Uterus (tissue), 4 donors: Measurements from ENCODE around the gene ACTMAP. TPM values are rescaled to one million over a fixed set of nuclear protein-coding genes. Genes with fewer than 3 reads are reported as not detected.

Experiments
- DNase-seq, 2 donors: peaks; one replicate each; pipeline ENCODE4 v3.0.0-alpha.2; 2019 to 2020
- H3K27ac ChIP-seq, 2 donors: fragments of 200-600 bp; sonication (generic); 1 replicate in 1 of 2; 2 replicates in 1 of 2; pipeline ENCODE4 v1.5.1; 2016 to 2018
- H3K27me3 ChIP-seq, 2 donors: fragments of 200-600 bp; sonication (generic); one replicate each; pipeline ENCODE4 v1.5.1; 2018 to 2019; ENCODE audit warnings: control low read depth in 1 of 2
- H3K36me3 ChIP-seq, 2 donors: fragments of 200-600 bp; sonication (generic); one replicate each; pipeline ENCODE4 v1.5.1; 2019; ENCODE audit warnings: control low read depth in 1 of 2
- H3K4me1 ChIP-seq, 2 donors: fragments of 200-600 bp; sonication (generic); one replicate each; pipeline ENCODE4 v1.5.1; 2018 to 2019; ENCODE audit warnings: control low read depth in 1 of 2
- H3K4me3 ChIP-seq, 2 donors: fragments of 200-600 bp; sonication (generic); 1 replicate in 1 of 2; 2 replicates in 1 of 2; pipeline ENCODE4 v1.5.1; 2018 to 2019; ENCODE audit warnings: mild to moderate bottlenecking in 1 of 2
- H3K9me3 ChIP-seq, 2 donors: fragments of 200-600 bp; sonication (generic); one replicate each; pipeline ENCODE4 v1.5.1; 2019; ENCODE audit warnings: control low read depth in 1 of 2
- CTCF ChIP-seq, 4 experiments: fragments of 200-600 bp in 2 of 4; fragments of 450-650 bp in 2 of 4; sonication (generic) in 2 of 4; IDR thresholded peaks; one replicate each; pipeline ENCODE4 v1.5.1; 2016 to 2019; ENCODE audit warnings: antibody characterized with exemption in 4 of 4, mild to moderate bottlenecking in 2 of 4, moderate library complexity in 1 of 4
- POLR2A ChIP-seq, 2 donors: fragments of 450-650 bp; IDR thresholded peaks; one replicate each; pipeline ENCODE4 v1.6.1; 2016; ENCODE audit warnings: antibody characterized with exemption in 2 of 2, mild to moderate bottlenecking in 1 of 2, moderate library complexity in 1 of 2
- intact Hi-C: fragments of 100-400 bp; cut with DNase I; formaldehyde crosslinking; loops from one replicate; pipeline ENCODE4 v1.15.1; 2023; ENCODE audit warnings: low total_unique reads
- small RNA-seq: library from RNA; depleted of rRNA; stranded (forward); fragments of <200 nt; gene quantifications from one replicate; pipeline ENCODE3, GENCODE V24; 2016
- total RNA-seq, 4 donors: library from RNA; depleted of rRNA in 3 of 4; stranded (reverse); fragments of >200 nt in 3 of 4; gene quantifications; one replicate each; pipeline versions ENCODE4 v1.1.0 to v1.2.4, GENCODE V29; 2014 to 2023
- donor health status: DM: yes; HTN: yes; CAD: no.

Gene ACTMAP
- total RNA-seq, 4 donors from 2014 or later = 0.48 to 6.1 TPM; not detected in 2

GRCh38 chr19:40692212-40692551 is 58.1 kb downstream of the ACTMAP start:
- no peak overlapping the region for H3K4me3 ChIP-seq
- H3K9me3 ChIP-seq = no peaks in the 10 kb centered on the region
- peak overlapping the region; percentile 88 to 94 for H3K27ac ChIP-seq
- intact Hi-C loops = no loop called here
- H3K36me3 ChIP-seq = no peaks in the 10 kb centered on the region
- no peaks in the 10 kb centered on the region for H3K27me3 ChIP-seq
- H3K4me1 ChIP-seq = peaks cover 0 to 8% of the 10 kb centered on the region in 2 donors
- no peak for DNase-seq
- TF ChIP-seq POLR2A (IDR thresholded peaks at IDR 0.05) (no peak), CTCF (IDR thresholded peaks at IDR 0.05) (no peak)

- Histone ChIP-seq H3K36me3 (no peaks in the 10 kb centered on the region), H3K4me1 (peaks cover 0 to 8% of the 10 kb centered on the region in 2 donors), H3K9me3 (no peaks in the 10 kb centered on the region), H3K27me3 (no peaks in the 10 kb centered on the region), H3K27ac (peak overlapping the region; percentile 88 to 94), H3K4me3 (peak overlapping the region in 1 of 2 donors; percentile 88)
- intact Hi-C loops = no loop called here
- TF ChIP-seq CTCF (IDR thresholded peaks at IDR 0.05) (no peak), POLR2A (IDR thresholded peaks at IDR 0.05) (no peak)
- peak; percentile 46 to 47 for DNase-seq
These were observed 58.7 kb downstream of the ACTMAP start for GRCh38 chr19:40691421-40692211.

Small RNA genes lying within 50 kb of the gene (small RNA-seq; reads per million reads assigned to genes)
- gene RNU6-195P = not detected

Other genes starting within 250 kb of the ACTMAP start
- gene SHKBP1, start 173.6 kb downstream of the ACTMAP start, total RNA-seq = 10 to 100 TPM; 15.1 to 57.4 (median 21.9) TPM
- gene LTBP4, start 149.1 kb downstream of the ACTMAP start, total RNA-seq = 1,000 to 10,000 TPM in 1 of 4 donors, 100 to 1,000 TPM in 3; 163 to 1,000 (median 501) TPM
- 10 to 100 TPM; 18.8 to 90.5 (median 44.3) TPM for gene NUMBL, start 59.8 kb downstream of the ACTMAP start, total RNA-seq
- 10 to 100 TPM in 3 of 4 donors, 1 to 10 TPM in 1; 9.7 to 51.8 (median 35.6) TPM for gene COQ8B, start 33.6 kb downstream of the ACTMAP start, total RNA-seq
- 10 to 100 TPM; 14.4 to 41.5 (median 22.8) TPM for gene ITPKC, start 33.4 kb downstream of the ACTMAP start, total RNA-seq
- gene SNRPA, start 726 bp upstream of the ACTMAP start, total RNA-seq = 10 to 100 TPM; 12.8 to 70.2 (median 19.0) TPM
- 1 to 10 TPM in 1 of 4 donors, not detected in 3; 2.8 TPM for gene MIA, start 25.0 kb upstream of the ACTMAP start, total RNA-seq
- 10 to 100 TPM in 3 of 4 donors, 1 to 10 TPM in 1; 7.4 to 26.3 (median 18.1) TPM for gene RAB4B, start 27.8 kb upstream of the ACTMAP start, total RNA-seq
- gene EGLN2, start 48.7 kb upstream of the ACTMAP start, total RNA-seq = 100 to 1,000 TPM in 1 of 4 donors, 10 to 100 TPM in 3; 33.2 to 164 (median 78.1) TPM
- under 1 TPM in 1 of 4 donors, not detected in 3; 0.64 TPM for gene CYP2A6, start 100.0 kb upstream of the ACTMAP start, total RNA-seq
- 1 to 10 TPM in 1 of 4 donors, not detected in 3; 2.3 TPM for gene CYP2A7, start 131.8 kb upstream of the ACTMAP start, total RNA-seq
- gene CYP2B6, start 240.8 kb upstream of the ACTMAP start, total RNA-seq = not detected